SK-N-SH (cell line): Measurements from ENCODE around the gene FOXD4L3. TPM values are rescaled to one million over a fixed set of nuclear protein-coding genes. Genes with fewer than 3 reads are reported as not detected.
"Not testable (repeated sequence)": the region's sequence is repeated elsewhere in the genome, so short reads cannot be mapped to it uniquely, and the experiment has no call there.

Experiments used
- CTCF ChIA-PET: fragments of 300-600, 350-600 bp; formaldehyde crosslinking; extraction: SDS; loops from one replicate; lab custom pipeline; 2021; lab: Yijun Ruan, JAX
- POLR2A ChIA-PET: fragments of 350-600 bp; sonication (Branson Sonifier 250); formaldehyde crosslinking; extraction: SDS; loops from one replicate; lab custom pipeline; 2020; ENCODE audit warnings: antibody characterized with exemption, inconsistent platforms; lab: Yijun Ruan, JAX
- DNase-seq: peaks from one replicate; pipeline ENCODE4 v3.0.0; 2012
- H2AFZ ChIP-seq: fragments of 200-600 bp; sonication (generic); 2 replicates; pipeline ENCODE4 v1.8.1; 2016; ENCODE audit warnings: antibody characterized with exemption, mild to moderate bottlenecking, low read depth
- H3F3A ChIP-seq: fragments of 200-600 bp; sonication (generic); replicated peaks from 2 replicates; pipeline ENCODE3; 2016; ENCODE audit warnings: antibody characterized with exemption, mild to moderate bottlenecking; ENCODE audit not compliant: insufficient read depth
- H3K27ac ChIP-seq, 2 experiments: fragments of 200-500 bp in 1 of 2; fragments of 200-600 bp in 1 of 2; sonication (Bioruptor generic) in 1 of 2; sonication (generic), shearing (Covaris generic) in 1 of 2; 2 replicates each; pipeline versions ENCODE4 v1.5.1 to v1.6.1; 2014 to 2016; ENCODE audit warnings: low read depth in 2 of 2, inconsistent platforms in 1 of 2, low read length in 1 of 2, mild to moderate bottlenecking in 1 of 2, mixed read lengths in 1 of 2
- H3K27me3 ChIP-seq: fragments of 200-600 bp; sonication (generic), shearing (Covaris generic); 2 replicates; pipeline ENCODE4 v1.6.1; 2016; ENCODE audit warnings: mixed run types; ENCODE audit not compliant: insufficient read depth
- H3K36me3 ChIP-seq, 2 experiments: fragments of 200-500 bp in 1 of 2; fragments of 200-600 bp in 1 of 2; sonication (Bioruptor generic) in 1 of 2; sonication (generic) in 1 of 2; replicated peaks in 1 of 2; 2 replicates each; pipeline versions ENCODE3 to v1.5.1; 2014 to 2016; ENCODE audit warnings: low read length in 1 of 2, mild to moderate bottlenecking in 1 of 2; ENCODE audit not compliant: insufficient read depth in 2 of 2, control insufficient read depth in 1 of 2
- H3K4me1 ChIP-seq, 2 experiments: fragments of 200-500 bp in 1 of 2; fragments of 200-600 bp in 1 of 2; sonication (Bioruptor generic) in 1 of 2; sonication (generic), shearing (Covaris generic) in 1 of 2; 2 replicates each; pipeline versions ENCODE4 v1.5.1 to v1.6.1; 2014 to 2016; ENCODE audit warnings: low read depth in 1 of 2, low read length in 1 of 2, mixed run types in 1 of 2; ENCODE audit not compliant: insufficient read depth in 2 of 2, control insufficient read depth in 1 of 2
- H3K4me2 ChIP-seq: fragments of 200-600 bp; sonication (generic), shearing (Covaris generic); 2 replicates; pipeline ENCODE4 v1.6.1; 2017; ENCODE audit warnings: mixed run types
- H3K4me3 ChIP-seq, 2 experiments: fragments of 200-500 bp in 1 of 2; fragments of 200-600 bp in 1 of 2; sonication (Bioruptor generic) in 1 of 2; sonication (generic), shearing (Covaris generic) in 1 of 2; 2 replicates each; pipeline versions ENCODE4 v1.5.1 to v1.8.1; 2014 to 2016; ENCODE audit warnings: low read depth in 2 of 2, inconsistent platforms in 1 of 2, low read length in 1 of 2, mild to moderate bottlenecking in 1 of 2, mixed read lengths in 1 of 2, moderate library complexity in 1 of 2
- H3K79me2 ChIP-seq: fragments of 200-600 bp; sonication (generic); 2 replicates; pipeline ENCODE4 v1.8.1; 2017; ENCODE audit warnings: mild to moderate bottlenecking; ENCODE audit not compliant: insufficient read depth
- H3K9ac ChIP-seq: fragments of 200-600 bp; sonication (generic); 2 replicates; pipeline ENCODE4 v1.6.1; 2017; ENCODE audit warnings: mixed run types
- H3K9me2 ChIP-seq: fragments of 200-600 bp; sonication (generic); 2 replicates; pipeline ENCODE4 v1.6.1; 2017; ENCODE audit warnings: mixed run types
- H3K9me3 ChIP-seq: fragments of 200-600 bp; sonication (generic); 2 replicates; pipeline ENCODE4 v1.6.1; 2017; ENCODE audit warnings: mixed run types, mild to moderate bottlenecking, moderate library complexity
- H4K20me1 ChIP-seq: fragments of 200-600 bp; sonication (generic); 2 replicates; pipeline ENCODE4 v1.6.1; 2017; ENCODE audit warnings: mild to moderate bottlenecking, mixed run types; ENCODE audit not compliant: insufficient read depth
- WGBS: methylation state at CpG from one replicate; pipeline ENCODE4 v1.1.6; 2017; ENCODE audit warnings: low lambda C conversion rate; 5-methylcytosine and 5-hydroxymethylcytosine counted together
- polyA plus RNA-seq, 3 experiments: library from polyadenylated mRNA; depleted of rRNA; stranded (reverse); fragments of >200 nt; gene quantifications; 2 replicates each; pipeline ENCODE4 v1.2.3, GENCODE V29; 2012

The FOXD4L3 gene
- polyA plus RNA-seq (2012; rRNA removed) = 0.06 and 0.10 TPM in 2 replicates
- polyA plus RNA-seq (2012; cell fraction: cytosol; rRNA removed) = 0.05 TPM in 1 of 2 replicates, not detected in the other
- polyA plus RNA-seq (2012; cell fraction: nucleus; rRNA removed) = 0.28 and 0.32 TPM in 2 replicates

DNA sequence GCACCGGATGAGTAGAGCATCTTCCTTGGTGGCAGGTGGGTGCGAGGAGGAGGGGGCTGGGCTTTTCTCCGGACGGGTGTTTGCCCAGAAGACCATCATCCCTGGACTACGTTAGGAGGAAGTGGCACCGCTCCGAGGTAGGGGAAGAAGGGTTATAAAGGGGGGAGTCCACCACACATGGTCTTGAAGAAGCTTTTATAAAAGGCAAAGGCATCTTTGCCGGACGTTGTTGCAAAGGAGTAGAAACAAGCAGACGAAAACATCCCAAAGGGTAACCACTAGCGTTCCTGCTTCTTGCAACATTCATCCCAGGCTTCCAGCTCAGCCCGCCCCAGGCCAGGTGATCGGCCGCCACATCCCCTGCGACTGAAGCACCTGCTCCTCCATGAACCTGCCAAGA is at the start of gene FOXD4L3:
TSS of gene FOXD4L3 (plus strand) at position 301 of the 400 bp plus-strand sequence. CDS start at position 386, 85 bp downstream.
- H3K27ac ChIP-seq, H3K36me3 ChIP-seq, DNase-seq, CTCF ChIA-PET, H2AFZ ChIP-seq, H4K20me1 ChIP-seq, H3K9me3 ChIP-seq, POLR2A ChIA-PET, H3F3A ChIP-seq, H3K9me2 ChIP-seq, H3K4me3 ChIP-seq, H3K79me2 ChIP-seq, H3K9ac ChIP-seq, H3K27me3 ChIP-seq, H3K4me2 ChIP-seq, H3K4me1 ChIP-seq: not testable (repeated sequence)
- 91% methylated on average over 4 of the region's 15 CpGs for WGBS

- H4K20me1 ChIP-seq, H3K27me3 ChIP-seq, H3K79me2 ChIP-seq, H3K4me3 ChIP-seq, POLR2A ChIA-PET, H3K4me2 ChIP-seq, H2AFZ ChIP-seq, H3K9me3 ChIP-seq, H3F3A ChIP-seq, DNase-seq, H3K9me2 ChIP-seq, H3K9ac ChIP-seq, H3K27ac ChIP-seq, H3K4me1 ChIP-seq, CTCF ChIA-PET, H3K36me3 ChIP-seq: not testable (repeated sequence)
- WGBS = 98% methylated on average over 11 of the region's 16 CpGs
Measured at GRCh38 chr9:68281041-68281440, 21.6 kb upstream of the FOXD4L3 start.

DNA sequence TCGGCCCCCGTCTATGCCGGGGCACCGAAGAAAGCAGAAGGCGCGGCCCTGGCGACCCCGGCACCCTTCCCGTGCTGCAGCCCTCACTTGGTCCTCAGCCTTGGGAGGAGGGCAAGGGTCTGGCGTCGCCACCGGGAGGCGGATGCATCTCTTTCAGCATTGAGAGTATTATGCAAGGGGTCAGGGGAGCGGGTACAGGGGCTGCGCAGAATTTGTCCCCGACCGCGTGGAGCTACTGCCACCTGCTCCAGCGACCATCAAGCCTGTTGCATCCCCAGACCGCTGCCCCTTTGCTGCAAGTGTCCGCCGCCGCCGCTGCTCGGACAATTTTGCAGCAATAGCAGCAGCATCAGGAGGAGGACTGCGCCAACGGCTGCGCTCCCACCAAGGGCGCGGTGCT is 1.1 kb downstream of the FOXD4L3 start:
- H3K4me3 ChIP-seq, H3K9me2 ChIP-seq, H4K20me1 ChIP-seq, H3F3A ChIP-seq, POLR2A ChIA-PET, H3K27ac ChIP-seq, H3K9ac ChIP-seq, H3K4me1 ChIP-seq, H3K9me3 ChIP-seq, H3K79me2 ChIP-seq, H3K27me3 ChIP-seq, H2AFZ ChIP-seq, CTCF ChIA-PET, DNase-seq, H3K36me3 ChIP-seq, H3K4me2 ChIP-seq: not testable (repeated sequence)
- WGBS = no CpG with 5 or more reads among the region's 30 CpGs

- CTCF ChIA-PET, H3F3A ChIP-seq, H3K9me2 ChIP-seq, H4K20me1 ChIP-seq, POLR2A ChIA-PET, H3K9me3 ChIP-seq, DNase-seq, H3K79me2 ChIP-seq, H3K4me1 ChIP-seq, H3K27me3 ChIP-seq, H3K27ac ChIP-seq, H3K9ac ChIP-seq, H3K4me2 ChIP-seq, H3K4me3 ChIP-seq, H2AFZ ChIP-seq, H3K36me3 ChIP-seq: not testable (repeated sequence)
- no CpG with 5 or more reads among the region's 21 CpGs for WGBS
Measured at GRCh38 chr9:68304212-68304611, 1.5 kb downstream of the FOXD4L3 start.

- H3K9me3 ChIP-seq, H3K27me3 ChIP-seq, H4K20me1 ChIP-seq, H3K4me1 ChIP-seq, H3K36me3 ChIP-seq, H3K4me3 ChIP-seq, CTCF ChIA-PET, H3K9ac ChIP-seq, H3F3A ChIP-seq, H2AFZ ChIP-seq, H3K4me2 ChIP-seq, DNase-seq, POLR2A ChIA-PET, H3K79me2 ChIP-seq, H3K9me2 ChIP-seq, H3K27ac ChIP-seq: not testable (repeated sequence)
- 19% methylated on average over 3 of the region's 4 CpGs for whole genome bisulfite sequencing
Measured at GRCh38 chr9:68304777-68305176, 2.1 kb downstream of the FOXD4L3 start.

DNA sequence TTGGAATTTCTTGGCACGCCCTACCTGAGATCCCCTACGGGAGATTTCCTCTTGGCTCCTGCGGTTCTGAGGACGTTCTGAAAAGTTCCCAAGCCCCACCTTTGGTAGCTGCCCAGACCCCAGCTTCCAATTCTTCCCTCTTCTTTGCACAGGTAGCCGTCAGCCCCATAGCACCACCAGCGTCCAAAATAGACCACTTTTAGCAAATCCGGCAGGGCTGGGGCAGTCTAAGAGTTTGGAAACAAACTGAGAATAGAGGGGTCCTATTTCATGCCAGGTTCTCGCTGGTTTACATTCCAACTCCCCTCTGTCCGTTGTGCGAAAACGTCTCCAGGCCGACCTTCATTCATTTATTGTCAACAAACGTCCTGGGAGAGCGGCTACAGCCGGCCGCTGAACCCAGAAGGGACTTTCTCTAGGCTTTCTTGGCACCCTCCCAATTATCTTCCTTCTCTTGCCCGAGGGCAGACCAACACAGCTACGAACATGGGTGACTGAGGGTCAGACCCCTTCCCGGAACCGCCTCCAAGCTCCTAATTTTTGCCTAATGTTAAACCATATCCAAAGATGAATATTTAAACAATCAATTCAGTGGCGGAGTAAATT is 3.1 kb downstream of the FOXD4L3 start:
- POLR2A ChIA-PET, H4K20me1 ChIP-seq, H3K4me1 ChIP-seq, CTCF ChIA-PET, H3K27ac ChIP-seq, H3K9ac ChIP-seq, DNase-seq, H3K27me3 ChIP-seq, H3K9me3 ChIP-seq, H3K4me3 ChIP-seq, H3K9me2 ChIP-seq, H2AFZ ChIP-seq, H3K4me2 ChIP-seq, H3K36me3 ChIP-seq, H3F3A ChIP-seq, H3K79me2 ChIP-seq: not testable (repeated sequence)
- 21% methylated on average over 10 of the region's 21 CpGs for WGBS
